GM12891 (cell line): Measurements from ENCODE around the gene ATP2B2.

Experiments
- POLR2A ChIP-seq: IDR thresholded peaks from 2 replicates; pipeline ENCODE4 v1.6.1; 2011; ENCODE audit warnings: low read depth, low read length, control low read depth
- POLR2AphosphoS5 ChIP-seq: IDR thresholded peaks from 2 replicates; pipeline ENCODE4 v1.6.1; 2011; ENCODE audit warnings: low read depth, low read length, control low read depth
- POU2F2 ChIP-seq: IDR thresholded peaks from 2 replicates; pipeline ENCODE4 v1.6.1; 2011; ENCODE audit warnings: low read depth, mild to moderate bottlenecking, control low read depth, low read length, moderate library complexity
- SPI1 ChIP-seq: IDR thresholded peaks from 2 replicates; pipeline ENCODE4 v1.6.1; 2011; ENCODE audit warnings: low read depth, low read length, control low read depth
- TAF1 ChIP-seq: IDR thresholded peaks from 2 replicates; pipeline ENCODE4 v1.6.1; 2011; ENCODE audit warnings: low read depth, low read length, control low read depth

- TF ChIP-seq POLR2A (no peak), TAF1 (no peak), POU2F2 (no peak), SPI1 (no peak), POLR2AphosphoS5 (no peak)
Measured at GRCh38 chr3:10502185-10502880, 3.1 kb downstream of the ATP2B2 start.
